Activated CD8-positive, alpha-beta T cell treated with anti-CD3 and anti-CD28 coated beads, Interleukin-2, amount 10 ng/mL, durations not matched to agents 7 days and 5 days (primary cell): Measurements from ENCODE around the gene GPD1. TPM values are rescaled to one million over a fixed set of nuclear protein-coding genes. Genes with fewer than 3 reads are reported as not detected.

Experiments used
- ATAC-seq: fragments of 150-1000 bp; cut with Tn5 transposase; one replicate; pipeline ENCODE4 v1.10.0; 2021; ENCODE audit warnings: moderate library complexity
- CTCF ChIA-PET: fragments of 350-600 bp; sonication (Branson Sonifier 250); formaldehyde crosslinking; loops from one replicate; lab custom pipeline; 2021; ENCODE audit warnings: antibody characterized with exemption; lab: Charles Lee
- POLR2A ChIA-PET: fragments of 350-600 bp; sonication (Branson Sonifier 250); formaldehyde crosslinking; loops from one replicate; lab custom pipeline; 2021; ENCODE audit warnings: antibody characterized with exemption; lab: Charles Lee
- DNase-seq: peaks from one replicate; pipeline ENCODE4 v3.0.0-alpha.2; 2020
- H3K27ac Mint-ChIP-seq: one replicate; pipeline ENCODE4 v1.8.0; 2021; ENCODE audit warnings: mild to moderate bottlenecking, mixed read lengths
- H3K27me3 Mint-ChIP-seq: one replicate; pipeline ENCODE4 v1.8.0; 2021; ENCODE audit warnings: low read depth, mixed read lengths
- H3K36me3 Mint-ChIP-seq: one replicate; pipeline ENCODE4 v1.8.0; 2021; ENCODE audit warnings: low read depth, mixed read lengths
- H3K4me1 Mint-ChIP-seq: one replicate; pipeline ENCODE4 v1.8.0; 2021; ENCODE audit warnings: low read depth, mixed read lengths
- H3K4me3 Mint-ChIP-seq: one replicate; pipeline ENCODE4 v1.8.0; 2021; ENCODE audit warnings: mild to moderate bottlenecking, mixed read lengths
- H3K9me3 Mint-ChIP-seq: one replicate; pipeline ENCODE4 v1.8.0; 2022; ENCODE audit warnings: mixed read lengths; ENCODE audit not compliant: insufficient read depth
- total RNA-seq, 2 experiments: library from RNA; stranded (reverse); gene quantifications; one replicate each; pipeline ENCODE4 v1.2.3, GENCODE V29; 2021

GPD1 gene
- total RNA-seq, 2 experiments from 2014 or later = 0.23 to 0.82 TPM

GRCh38 chr12:50157259-50157658, 53.5 kb downstream of the GPD1 start:
- H3K9me3 Mint-ChIP-seq = no peaks in the 10 kb centered on the region
- H3K27me3 Mint-ChIP-seq = no peaks in the 10 kb centered on the region
- peaks cover 3% of the 10 kb centered on the region for H3K4me1 Mint-ChIP-seq
- H3K36me3 Mint-ChIP-seq = peaks cover 19% of the 10 kb centered on the region
- DNase-seq (no peak), ATAC-seq (no peak)
- ChIA-PET CTCF (interaction anchor here (1.4 to 1.6 kb wide), 3 partner anchors 9 to 46 kb away, joined by 3 to 7 read pairs (median 5); partner anchors contain the start of gene COX14), POLR2A (interaction anchor here (2.2 kb wide), 1 partner anchor 9 kb away, joined by 10 read pairs; the partner anchor contains the start of gene CERS5)
- no peak overlapping the region for H3K27ac Mint-ChIP-seq
- no peak overlapping the region for H3K4me3 Mint-ChIP-seq

- ChIA-PET POLR2A (no interaction called here), CTCF (interaction anchor here (1.0 to 1.8 kb wide), 4 partner anchors 15 to 90 kb away, joined by 3 to 7 read pairs (median 3); partner anchors contain the start of gene COX14)
- ATAC-seq = no peak
- no peak overlapping the region for H3K27ac Mint-ChIP-seq
- H3K27me3 Mint-ChIP-seq = no peaks in the 10 kb centered on the region
- H3K4me3 Mint-ChIP-seq = no peak overlapping the region
- DNase-seq = no peak
- H3K9me3 Mint-ChIP-seq = no peaks in the 10 kb centered on the region
- peaks cover 11% of the 10 kb centered on the region for H3K4me1 Mint-ChIP-seq
- peaks cover 23% of the 10 kb centered on the region for H3K36me3 Mint-ChIP-seq
These were observed 56.8 kb downstream of the GPD1 start for GRCh38 chr12:50160643-50161042.

Other genes with a start within 250 kb of the GPD1 start
- gene FAIM2, start 200.1 kb upstream of the GPD1 start, total RNA-seq = under 1 TPM; 0.23 to 0.55 TPM
- not detected for gene AQP2, start 153.3 kb upstream of the GPD1 start, total RNA-seq
- gene AQP5, start 142.1 kb upstream of the GPD1 start, total RNA-seq = not detected
- gene AQP6, start 131.1 kb upstream of the GPD1 start, total RNA-seq = not detected
- 100 to 1,000 TPM; 185 to 200 TPM for gene RACGAP1, start 78.5 kb upstream of the GPD1 start, total RNA-seq
- gene ASIC1, start 46.4 kb upstream of the GPD1 start, total RNA-seq = 10 to 100 TPM; 25.4 to 27.9 TPM
- gene SMARCD1, start 18.7 kb upstream of the GPD1 start, total RNA-seq = 10 to 100 TPM; 72.3 to 78.1 TPM
- gene COX14, start 8.2 kb downstream of the GPD1 start, total RNA-seq = 10 to 100 TPM; 50.0 to 51.6 TPM
- 10 to 100 TPM; 38.7 to 40.6 TPM for gene CERS5, start 63.4 kb downstream of the GPD1 start, total RNA-seq
- 10 to 100 TPM; 19.4 to 19.9 TPM for gene LIMA1, start 179.5 kb downstream of the GPD1 start, total RNA-seq